NCI-H2171 (cell line): Measurements from ENCODE around the gene GBA3.

Experiments used
- DNase-seq: peaks from one replicate; lab custom pipeline; 2025; lab: John Stamatoyannopoulos, UW

GBA3 gene

GRCh38 chr4:22692736-22693135 is at the start of gene GBA3:
Gene GBA3, plus strand, starts transcription at chr4:22692937.
- DNase-seq, result no peak

- no peak for DNase-seq
Measured at GRCh38 chr4:22643952-22644351, 48.8 kb upstream of the GBA3 start.

- DNase-seq, result no peak
Measured at GRCh38 chr4:22645481-22646182, 47.1 kb upstream of the GBA3 start.

- no peak for DNase-seq
Measured at GRCh38 chr4:22648996-22649395, 43.7 kb upstream of the GBA3 start.

- no peak for DNase-seq
Measured at GRCh38 chr4:22650771-22651170, 42.0 kb upstream of the GBA3 start.

- no peak for DNase-seq
Measured at GRCh38 chr4:22653752-22654151, 39.0 kb upstream of the GBA3 start.

GRCh38 chr4:22661443-22661842 is 31.3 kb upstream of the GBA3 start:
- no peak for DNase-seq

- no peak for DNase-seq
Measured at GRCh38 chr4:22667332-22667940, 25.3 kb upstream of the GBA3 start.

GRCh38 chr4:22668301-22668700 is 24.4 kb upstream of the GBA3 start:
- DNase-seq, result no peak

- no peak for DNase-seq
Measured at GRCh38 chr4:22668702-22669101, 24.0 kb upstream of the GBA3 start.

GRCh38 chr4:22670956-22671355 is 21.8 kb upstream of the GBA3 start:
- no peak for DNase-seq

GRCh38 chr4:22672519-22672918 is 20.2 kb upstream of the GBA3 start:
- no peak for DNase-seq

GRCh38 chr4:22672944-22673343 is 19.8 kb upstream of the GBA3 start:
- no peak for DNase-seq

- no peak for DNase-seq
Measured at GRCh38 chr4:22674700-22675099, 18.0 kb upstream of the GBA3 start.

- DNase-seq, result no peak
Measured at GRCh38 chr4:22676063-22676462, 16.7 kb upstream of the GBA3 start.

- no peak for DNase-seq
Measured at GRCh38 chr4:22677780-22678179, 15.0 kb upstream of the GBA3 start.

- DNase-seq, result no peak
Measured at GRCh38 chr4:22678940-22679854, 13.5 kb upstream of the GBA3 start.

- no peak for DNase-seq
Measured at GRCh38 chr4:22680065-22680642, 12.6 kb upstream of the GBA3 start.

GRCh38 chr4:22683726-22684125 is 9.0 kb upstream of the GBA3 start:
- DNase-seq, result no peak

GRCh38 chr4:22686141-22686540 is 6.6 kb upstream of the GBA3 start:
- no peak for DNase-seq

- DNase-seq, result no peak
Measured at GRCh38 chr4:22688236-22688635, 4.5 kb upstream of the GBA3 start.

- no peak for DNase-seq
Measured at GRCh38 chr4:22689428-22689827, 3.3 kb upstream of the GBA3 start.

- DNase-seq, result no peak
Measured at GRCh38 chr4:22695029-22695428, 2.3 kb downstream of the GBA3 start.
